Spleen (tissue), 11 donors: ENCODE measurements around the gene NPIPB8. TPM values are rescaled to one million over a fixed set of nuclear protein-coding genes. Genes with fewer than 3 reads are reported as not detected.
"Not testable (repeated sequence)": the region's sequence is repeated elsewhere in the genome, so short reads cannot be mapped to it uniquely, and the experiment has no call there.

ENCODE experiments used
- DNase-seq: peaks from one replicate; pipeline ENCODE4 v3.0.0-alpha.2; 2020
- H3K27ac ChIP-seq, 8 donors: fragments of 200-600 bp; sonication (generic) in 7 of 8; 1 replicate in 4 of 8; 2 replicates in 4 of 8; pipeline versions ENCODE4 v1.5.0 to v1.8.0; 2016 to 2021; ENCODE audit warnings: inconsistent platforms in 4 of 8, mild to moderate bottlenecking in 4 of 8, moderate library complexity in 1 of 8
- H3K27me3 ChIP-seq, 7 donors: fragments of 200-600 bp; sonication (generic) in 6 of 7; replicated peaks in 1 of 7; 1 replicate in 4 of 7; 2 replicates in 3 of 7; pipeline versions ENCODE4 v1.5.0 to v1.8.0; 2016 to 2021; ENCODE audit warnings: inconsistent platforms in 3 of 7, mild to moderate bottlenecking in 1 of 7
- H3K36me3 ChIP-seq, 6 donors: fragments of 200-600 bp; sonication (generic) in 5 of 6; 1 replicate in 4 of 6; 2 replicates in 2 of 6; pipeline versions ENCODE4 v1.5.0 to v1.8.0; 2016 to 2021; ENCODE audit warnings: inconsistent platforms in 2 of 6
- H3K4me1 ChIP-seq, 6 donors: fragments of 200-600 bp; sonication (generic) in 5 of 6; 1 replicate in 3 of 6; 2 replicates in 3 of 6; pipeline versions ENCODE4 v1.5.0 to v1.8.0; 2016 to 2021; ENCODE audit warnings: inconsistent platforms in 3 of 6
- H3K4me3 ChIP-seq, 8 donors: fragments of 200-600 bp; sonication (generic) in 7 of 8; 1 replicate in 4 of 8; 2 replicates in 4 of 8; pipeline versions ENCODE4 v1.5.0 to v1.8.0; 2016 to 2021; ENCODE audit warnings: inconsistent platforms in 4 of 8, mild to moderate bottlenecking in 4 of 8, moderate library complexity in 2 of 8
- H3K9me3 ChIP-seq, 8 donors: fragments of 200-600 bp; sonication (generic) in 7 of 8; 1 replicate in 4 of 8; 2 replicates in 4 of 8; pipeline versions ENCODE4 v1.5.0 to v1.8.0; 2016 to 2021; ENCODE audit warnings: inconsistent platforms in 4 of 8
- CTCF ChIP-seq, 11 experiments: fragments of 200-600 bp in 7 of 11; fragments of 450-650 bp in 4 of 11; sonication (generic) in 4 of 11; IDR thresholded peaks in 8 of 11; conservative IDR thresholded peaks in 3 of 11; 1 replicate in 7 of 11; 2 replicates in 4 of 11; pipeline versions ENCODE4 v1.4.0 to v1.8.0; 2016 to 2021; ENCODE audit warnings: antibody characterized with exemption in 11 of 11, inconsistent platforms in 4 of 11, mild to moderate bottlenecking in 1 of 11
- POLR2A ChIP-seq, 3 donors: fragments of 450-650 bp; IDR thresholded peaks; one replicate each; pipeline ENCODE4 v1.5.1; 2017; ENCODE audit warnings: antibody characterized with exemption in 3 of 3, mild to moderate bottlenecking in 1 of 3
- POLR2AphosphoS5 ChIP-seq, 3 donors: sonication (generic); formaldehyde crosslinking; IDR thresholded peaks; one replicate each; pipeline ENCODE4 v1.5.1; 2017; ENCODE audit warnings: antibody characterized with exemption in 3 of 3
- WGBS, 5 donors: extraction: QIAGEN DNeasy Blood & Tissue Kit in 3 of 5; methylation state at CpG; one replicate each; pipeline versions ENCODE4 v1.1.5 to v1.1.7; 2013 to 2018; 5-methylcytosine and 5-hydroxymethylcytosine counted together
- intact Hi-C: fragments of 100-400 bp; cut with DNase I; formaldehyde crosslinking; loops from one replicate; pipeline ENCODE4 v1.15.0; 2023; ENCODE audit warnings: low total_unique reads
- polyA plus RNA-seq, 3 donors: library from polyadenylated mRNA; stranded (reverse); fragments of 200-250 nt; gene quantifications; one replicate each; pipeline ENCODE4 v1.2.1, GENCODE V29; 2013
- total RNA-seq, 7 donors: library from RNA; depleted of rRNA in 3 of 7; stranded (reverse); fragments of >200 nt in 3 of 7; fragmentation: NEBNext Ultra II Directional in 4 of 7; extraction: Animal tissue kit (Norgen Biotek cat#: 25700) in 4 of 7; gene quantifications; one replicate each; pipeline versions ENCODE4 v1.1.0 to v1.2.1, GENCODE V29; 2016 to 2021
- donor health status: healthy with polysubstance abuse.
- donor health status: DM: no; HTN: no; CAD: no; lungs with moderate emphysema.
- donor health status: DM: no; HTN: no; CAD: no.
- donor health status: Bipolar disorder and iron deficiency.
- donor health status: healthy.
- donor health status: DM: no; HTN: no; CAD: no.
- donor health status: DM: yes; HTN: yes; CAD: no.

The NPIPB8 gene
- total and polyA plus RNA-seq, 10 donors, result 0.32 to 2.4 (median 0.82) TPM; not detected in 4

- DNase-seq, result peak; percentile 59
- Histone ChIP-seq H3K36me3 (peaks cover 0 to 12% (median 0%) of the 10 kb centered on the region in 6 donors), H3K27ac (peak within 1 kb of the TSS in 6 of 8 donors; percentile 32 to 59 (median 50)), H3K27me3 (peaks cover 0 to 4% (median 0%) of the 10 kb centered on the region in 7 donors), H3K9me3 (no peaks in the 10 kb centered on the region), H3K4me3 (peak within 1 kb of the TSS in 2 of 8 donors; percentile 7 to 14), H3K4me1 (peaks cover 0 to 15% (median 2%) of the 10 kb centered on the region in 6 donors)
- intact Hi-C loops, result no loop called here
- 47 to 63% (median 49%) methylated on average over 11 of the region's 11 CpGs for WGBS, 5 donors
- TF ChIP-seq CTCF (IDR thresholded peaks at IDR 0.05 in 8 of 11, conservative IDR thresholded peaks at IDR 0.05 in 3 of 11) (no peak), POLR2AphosphoS5 (IDR thresholded peaks at IDR 0.05) (peak in 1 of 3 donors; percentile 8)
These were observed 40.8 kb upstream of the NPIPB8 start, which contains the start of gene SULT1A2 for GRCh38 chr16:28596840-28597691. SULT1A2 (minus strand) TSS chr16:28597050; CDS start chr16:28595930, 1,120 bp downstream.

GRCh38 chr16:28597692-28598261, 40.1 kb upstream of the NPIPB8 start:
- Histone ChIP-seq H3K9me3 (no peaks in the 10 kb centered on the region), H3K4me1 (peaks cover 0 to 15% (median 4%) of the 10 kb centered on the region in 6 donors), H3K36me3 (peaks cover 0 to 5% (median 0%) of the 10 kb centered on the region in 6 donors), H3K27me3 (peaks cover 0 to 4% (median 0%) of the 10 kb centered on the region in 7 donors), H3K4me3 (no peak overlapping the region), H3K27ac (peak overlapping the region in 4 of 8 donors; percentile 39 to 59 (median 50))
- intact Hi-C loops, result no loop called here
- TF ChIP-seq POLR2A (IDR thresholded peaks at IDR 0.05) (no peak), CTCF (IDR thresholded peaks at IDR 0.05 in 8 of 11, conservative IDR thresholded peaks at IDR 0.05 in 3 of 11) (no peak), POLR2AphosphoS5 (IDR thresholded peaks at IDR 0.05) (no peak)
- DNase-seq, result peak; percentile 73
- WGBS, 5 donors, result 68 to 75% (median 74%) methylated on average over 8 to 9 of the region's 9 CpGs

DNA sequence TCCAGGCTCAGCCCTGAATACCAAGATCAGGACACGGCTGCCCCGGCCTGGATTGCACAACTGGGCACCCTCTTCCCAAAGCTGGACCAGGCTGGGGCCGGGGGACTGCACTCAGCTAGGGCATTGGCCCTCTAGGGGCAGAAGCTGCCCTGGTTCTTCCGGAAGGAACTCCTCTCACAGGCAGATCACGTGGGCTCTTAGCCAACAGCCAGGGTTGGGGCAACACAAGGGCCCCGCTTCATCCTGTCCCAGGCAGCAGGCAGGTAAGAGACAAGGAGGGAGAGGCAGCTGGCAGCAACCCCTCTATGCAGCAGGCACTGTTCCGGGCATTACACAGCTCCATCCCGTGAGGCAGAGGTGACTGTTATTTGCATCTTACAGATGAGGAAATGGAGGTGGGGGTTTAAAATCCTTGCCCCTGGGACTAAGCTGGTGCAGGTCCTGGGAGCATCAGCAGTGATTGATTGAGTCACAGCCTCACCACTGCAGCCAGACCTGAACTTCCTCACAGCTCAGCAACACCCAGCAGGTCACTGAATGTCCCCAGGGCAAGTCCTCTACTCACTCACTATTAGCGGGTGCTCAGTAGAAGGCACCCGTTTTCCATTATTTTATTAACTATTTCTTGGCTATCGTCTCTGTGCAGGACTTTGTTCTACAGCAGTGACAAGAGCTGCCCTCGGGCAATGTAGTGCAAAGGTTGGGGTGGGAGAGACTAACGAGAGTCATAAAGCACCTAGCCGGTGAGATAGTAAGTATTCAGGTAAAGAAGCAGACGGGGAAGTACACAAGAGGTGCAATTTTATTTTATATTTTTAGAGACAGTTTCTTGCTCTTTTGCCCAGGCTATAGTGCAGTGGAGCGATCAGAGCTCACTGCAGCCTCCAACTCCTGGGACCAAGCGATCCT, 38.2 kb upstream of the NPIPB8 start:
- Histone ChIP-seq H3K36me3 (peaks cover 0 to 14% (median 0%) of the 10 kb centered on the region in 6 donors), H3K4me1 (peaks cover 0 to 15% (median 4%) of the 10 kb centered on the region in 6 donors)
- H3K4me3 ChIP-seq, H3K27me3 ChIP-seq, intact Hi-C loops, DNase-seq, H3K9me3 ChIP-seq, H3K27ac ChIP-seq: not testable (repeated sequence)
- WGBS, 5 donors, result no CpG with 5 or more reads among the region's 17 CpGs

- Histone ChIP-seq H3K4me1 (peaks cover 0 to 15% (median 4%) of the 10 kb centered on the region in 6 donors), H3K36me3 (peaks cover 0 to 26% (median 0%) of the 10 kb centered on the region in 6 donors)
- H3K9me3 ChIP-seq, H3K27me3 ChIP-seq, H3K4me3 ChIP-seq, intact Hi-C loops, H3K27ac ChIP-seq: not testable (repeated sequence)
- peak; percentile 65 for DNase-seq
- 48 to 82% (median 61%) methylated on average over 7 to 13 of the region's 20 CpGs for WGBS, 5 donors
These were observed 36.9 kb upstream of the NPIPB8 start for GRCh38 chr16:28600965-28601364.

GRCh38 chr16:28601589-28601988, 36.3 kb upstream of the NPIPB8 start:
- peak; percentile 56 for DNase-seq
- H3K27ac ChIP-seq, intact Hi-C loops, H3K4me3 ChIP-seq, H3K9me3 ChIP-seq, H3K27me3 ChIP-seq: not testable (repeated sequence)
- WGBS, 5 donors, result 84 to 94% (median 92%) methylated on average over 6 to 12 of the region's 13 CpGs
- Histone ChIP-seq H3K36me3 (peaks cover 0 to 32% (median 0%) of the 10 kb centered on the region in 6 donors), H3K4me1 (peaks cover 0 to 15% (median 4%) of the 10 kb centered on the region in 6 donors)

- peaks cover 0 to 12% (median 4%) of the 10 kb centered on the region in 6 donors for H3K4me1 ChIP-seq
- intact Hi-C loops, H3K27ac ChIP-seq, H3K9me3 ChIP-seq, H3K27me3 ChIP-seq, H3K4me3 ChIP-seq: not testable (repeated sequence)
- H3K36me3 ChIP-seq, result peaks cover 0 to 37% (median 0%) of the 10 kb centered on the region in 6 donors
- peak; percentile 50 for DNase-seq
- WGBS, 5 donors, result 69 to 94% (median 87%) methylated on average over 2 to 5 of the region's 10 CpGs
These were observed 35.8 kb upstream of the NPIPB8 start for GRCh38 chr16:28602062-28602461.
